ENCODE data around the gene ITM2C. TPM values are rescaled to one million over a fixed set of nuclear protein-coding genes. Genes with fewer than 3 reads are reported as not detected.

Gene ITM2C
- total and polyA plus RNA-seq, 2 experiments from 2014 or later, result 241 to 367 TPM

DNA sequence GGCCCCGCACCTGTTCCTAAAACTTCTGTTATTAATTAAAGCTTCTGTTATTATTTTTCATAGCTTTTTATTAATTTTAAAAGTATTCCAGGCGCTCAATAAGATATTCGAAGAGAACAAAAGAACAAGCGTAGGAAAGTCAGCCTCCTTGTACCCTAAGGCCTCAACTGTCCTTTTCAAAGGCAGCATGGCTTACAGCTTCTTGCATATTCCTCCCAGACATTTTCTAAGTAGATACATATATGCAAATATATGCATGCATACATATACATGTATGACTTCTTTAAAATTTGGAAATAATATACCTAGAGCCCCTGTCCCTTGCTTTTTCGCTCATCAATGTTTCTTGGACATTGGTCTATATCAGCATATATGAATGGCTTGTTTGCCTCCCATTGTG lies 48.0 kb downstream of the ITM2C start:
- no peaks in the 10 kb centered on the region for H4K20me1 ChIP-seq (replicated peaks; ENCODE audit: insufficient read depth)
- Mint-ChIP-seq H3K4me1 (peaks cover 6% of the 10 kb centered on the region; the same call in 1 of the 3 replicates), H3K27me3 (ENCODE audit: insufficient read depth, low read depth, poor library complexity) (peaks cover 15% of the 10 kb centered on the region), H3K4me3 (no peak overlapping the region), H3K36me3 (ENCODE audit: low read depth) (no peaks in the 10 kb centered on the region; the same call in 2 of the 3 replicates), H3K27ac (no peak overlapping the region), H3K9me3 (peaks cover 3% of the 10 kb centered on the region; the same call in 2 of the 3 replicates)
- H3K27me3 ChIP-seq (ENCODE audit: insufficient read depth), result no peaks in the 10 kb centered on the region
- H3K79me2 ChIP-seq (replicated peaks; ENCODE audit: insufficient read depth), result no peaks in the 10 kb centered on the region
- H3K9me2 ChIP-seq (ENCODE audit: insufficient read depth), result peaks cover 8% of the 10 kb centered on the region; the same call in 1 of the 2 replicates
- H3F3A ChIP-seq (replicated peaks; ENCODE audit: low read depth), result no peaks in the 10 kb centered on the region
- H3K4me3 ChIP-seq, result no peak overlapping the region
- TF ChIP-seq, protein P1, sequence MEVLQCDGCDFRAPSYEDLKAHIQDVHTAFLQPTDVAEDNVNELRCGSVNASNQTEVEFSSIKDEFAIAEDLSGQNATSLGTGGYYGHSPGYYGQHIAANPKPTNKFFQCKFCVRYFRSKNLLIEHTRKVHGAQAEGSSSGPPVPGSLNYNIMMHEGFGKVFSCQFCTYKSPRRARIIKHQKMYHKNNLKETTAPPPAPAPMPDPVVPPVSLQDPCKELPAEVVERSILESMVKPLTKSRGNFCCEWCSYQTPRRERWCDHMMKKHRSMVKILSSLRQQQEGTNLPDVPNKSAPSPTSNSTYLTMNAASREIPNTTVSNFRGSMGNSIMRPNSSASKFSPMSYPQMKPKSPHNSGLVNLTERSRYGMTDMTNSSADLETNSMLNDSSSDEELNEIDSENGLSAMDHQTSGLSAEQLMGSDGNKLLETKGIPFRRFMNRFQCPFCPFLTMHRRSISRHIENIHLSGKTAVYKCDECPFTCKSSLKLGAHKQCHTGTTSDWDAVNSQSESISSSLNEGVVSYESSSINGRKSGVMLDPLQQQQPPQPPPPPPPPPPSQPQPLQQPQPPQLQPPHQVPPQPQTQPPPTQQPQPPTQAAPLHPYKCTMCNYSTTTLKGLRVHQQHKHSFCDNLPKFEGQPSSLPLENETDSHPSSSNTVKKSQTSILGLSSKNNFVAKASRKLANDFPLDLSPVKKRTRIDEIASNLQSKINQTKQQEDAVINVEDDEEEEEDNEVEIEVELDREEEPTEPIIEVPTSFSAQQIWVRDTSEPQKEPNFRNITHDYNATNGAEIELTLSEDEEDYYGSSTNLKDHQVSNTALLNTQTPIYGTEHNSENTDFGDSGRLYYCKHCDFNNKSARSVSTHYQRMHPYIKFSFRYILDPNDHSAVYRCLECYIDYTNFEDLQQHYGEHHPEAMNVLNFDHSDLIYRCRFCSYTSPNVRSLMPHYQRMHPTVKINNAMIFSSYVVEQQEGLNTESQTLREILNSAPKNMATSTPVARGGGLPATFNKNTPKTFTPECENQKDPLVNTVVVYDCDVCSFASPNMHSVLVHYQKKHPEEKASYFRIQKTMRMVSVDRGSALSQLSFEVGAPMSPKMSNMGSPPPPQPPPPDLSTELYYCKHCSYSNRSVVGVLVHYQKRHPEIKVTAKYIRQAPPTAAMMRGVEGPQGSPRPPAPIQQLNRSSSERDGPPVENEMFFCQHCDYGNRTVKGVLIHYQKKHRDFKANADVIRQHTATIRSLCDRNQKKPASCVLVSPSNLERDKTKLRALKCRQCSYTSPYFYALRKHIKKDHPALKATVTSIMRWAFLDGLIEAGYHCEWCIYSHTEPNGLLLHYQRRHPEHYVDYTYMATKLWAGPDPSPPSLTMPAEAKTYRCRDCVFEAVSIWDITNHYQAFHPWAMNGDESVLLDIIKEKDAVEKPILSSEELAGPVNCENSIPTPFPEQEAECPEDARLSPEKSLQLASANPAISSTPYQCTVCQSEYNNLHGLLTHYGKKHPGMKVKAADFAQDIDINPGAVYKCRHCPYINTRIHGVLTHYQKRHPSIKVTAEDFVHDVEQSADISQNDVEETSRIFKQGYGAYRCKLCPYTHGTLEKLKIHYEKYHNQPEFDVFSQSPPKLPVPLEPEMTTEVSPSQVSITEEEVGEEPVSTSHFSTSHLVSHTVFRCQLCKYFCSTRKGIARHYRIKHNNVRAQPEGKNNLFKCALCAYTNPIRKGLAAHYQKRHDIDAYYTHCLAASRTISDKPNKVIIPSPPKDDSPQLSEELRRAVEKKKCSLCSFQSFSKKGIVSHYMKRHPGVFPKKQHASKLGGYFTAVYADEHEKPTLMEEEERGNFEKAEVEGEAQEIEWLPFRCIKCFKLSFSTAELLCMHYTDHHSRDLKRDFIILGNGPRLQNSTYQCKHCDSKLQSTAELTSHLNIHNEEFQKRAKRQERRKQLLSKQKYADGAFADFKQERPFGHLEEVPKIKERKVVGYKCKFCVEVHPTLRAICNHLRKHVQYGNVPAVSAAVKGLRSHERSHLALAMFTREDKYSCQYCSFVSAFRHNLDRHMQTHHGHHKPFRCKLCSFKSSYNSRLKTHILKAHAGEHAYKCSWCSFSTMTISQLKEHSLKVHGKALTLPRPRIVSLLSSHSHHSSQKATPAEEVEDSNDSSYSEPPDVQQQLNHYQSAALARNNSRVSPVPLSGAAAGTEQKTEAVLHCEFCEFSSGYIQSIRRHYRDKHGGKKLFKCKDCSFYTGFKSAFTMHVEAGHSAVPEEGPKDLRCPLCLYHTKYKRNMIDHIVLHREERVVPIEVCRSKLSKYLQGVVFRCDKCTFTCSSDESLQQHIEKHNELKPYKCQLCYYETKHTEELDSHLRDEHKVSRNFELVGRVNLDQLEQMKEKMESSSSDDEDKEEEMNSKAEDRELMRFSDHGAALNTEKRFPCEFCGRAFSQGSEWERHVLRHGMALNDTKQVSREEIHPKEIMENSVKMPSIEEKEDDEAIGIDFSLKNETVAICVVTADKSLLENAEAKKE (CRISPR knock-in tag; IDR thresholded peaks at IDR 0.05), result no peak
- TF ChIP-seq EZH2 (IDR thresholded peaks at IDR 0.05; ENCODE audit: low read depth, unreplicated experiment) (no peak), STAT1 (IDR thresholded peaks at IDR 0.05; ENCODE audit: unreplicated experiment) (no peak), CREB1 (CRISPR knock-in tag; IDR thresholded peaks at IDR 0.05; ENCODE audit: low read depth) (no peak), ZNF331 (CRISPR knock-in tag; IDR thresholded peaks at IDR 0.05; ENCODE audit: low read depth) (no peak), NANOG (IDR thresholded peaks at IDR 0.05; ENCODE audit: borderline replicate concordance) (no peak), REST (IDR thresholded peaks at IDR 0.05; ENCODE audit: unreplicated experiment) (no peak), JUNB (IDR thresholded peaks at IDR 0.05; ENCODE audit: unreplicated experiment) (no peak), EZH2phosphoT487 (IDR thresholded peaks at IDR 0.05; ENCODE audit: unreplicated experiment) (no peak), ZNF114 (CRISPR knock-in tag; IDR thresholded peaks at IDR 0.05) (no peak), ETS1 (IDR thresholded peaks at IDR 0.05) (no peak)
- H3K4me1 ChIP-seq (ENCODE audit: insufficient read depth), result peaks cover 3% of the 10 kb centered on the region; the same call in 1 of the 2 replicates
- no peak for ATAC-seq
- H3K36me3 ChIP-seq (ENCODE audit: insufficient read depth), result no peaks in the 10 kb centered on the region
- no peak overlapping the region for H3K27ac ChIP-seq (ENCODE audit: low read depth)
- H2AFZ ChIP-seq, result no peak overlapping the region
- H3K4me2 ChIP-seq, result no peak overlapping the region
- DNase-seq (ENCODE audit: low spot score), result no peak
